ENCODE measurements around the gene UBL7.
"Not testable (repeated sequence)": the region's sequence is repeated elsewhere in the genome, so short reads cannot be mapped to it uniquely, and the experiment has no call there.

Gene UBL7

GRCh38 chr15:74463634-74464033 is 2.7 kb upstream of the UBL7 start:
- no peak for DNase-seq

- no peak for DNase-seq
Measured at GRCh38 chr15:74461847-74462511, 1.0 kb upstream of the UBL7 start.

GRCh38 chr15:74460298-74460697 is 662 bp downstream of the UBL7 start:
- no peak for DNase-seq

- DNase-seq = not testable (repeated sequence)
Measured at GRCh38 chr15:74459798-74460197, 1.2 kb downstream of the UBL7 start.

- no peak for DNase-seq
Measured at GRCh38 chr15:74458473-74458872, 2.5 kb downstream of the UBL7 start.

GRCh38 chr15:74457036-74457435 is 3.9 kb downstream of the UBL7 start:
- not testable (repeated sequence) for DNase-seq

GRCh38 chr15:74454764-74455500 is 6.0 kb downstream of the UBL7 start:
- no peak for DNase-seq

- DNase-seq = no peak
Measured at GRCh38 chr15:74453925-74454763, 6.8 kb downstream of the UBL7 start.

GRCh38 chr15:74451861-74452835 is 8.8 kb downstream of the UBL7 start:
- DNase-seq = no peak

GRCh38 chr15:74451322-74451721 is 9.6 kb downstream of the UBL7 start:
- no peak for DNase-seq

- no peak for DNase-seq
Measured at GRCh38 chr15:74449643-74450205, 11.2 kb downstream of the UBL7 start.

GRCh38 chr15:74449095-74449494 is 11.9 kb downstream of the UBL7 start:
- no peak for DNase-seq

- DNase-seq = no peak
Measured at GRCh38 chr15:74445816-74446763, 14.9 kb downstream of the UBL7 start.

GRCh38 chr15:74444106-74445062 is 16.6 kb downstream of the UBL7 start:
- no peak for DNase-seq

- DNase-seq = no peak
Measured at GRCh38 chr15:74443100-74443909, 17.7 kb downstream of the UBL7 start.

- DNase-seq = no peak
Measured at GRCh38 chr15:74442604-74443003, 18.4 kb downstream of the UBL7 start.

- DNase-seq = no peak
Measured at GRCh38 chr15:74442063-74442462, 18.9 kb downstream of the UBL7 start.

- no peak for DNase-seq
Measured at GRCh38 chr15:74441248-74441941, 19.6 kb downstream of the UBL7 start.

All from activated T-cell treated with anti-CD3 and anti-CD28 coated beads, Interleukin-2, amount 50 U/mL, for 48 hours (primary cell).